Renal cortical epithelial cell (primary cell): ENCODE results near the gene KPNA5. TPM values are rescaled to one million over a fixed set of nuclear protein-coding genes. Genes with fewer than 3 reads are reported as not detected.
"Not testable (repeated sequence)": the region's sequence is repeated elsewhere in the genome, so short reads cannot be mapped to it uniquely, and the experiment has no call there.

Experiments
- DNase-seq: peaks from one replicate; pipeline ENCODE4 v3.0.0-alpha.2; 2011; ENCODE audit warnings: low read depth
- total RNA-seq: library from RNA; depleted of rRNA; stranded (reverse); fragments of >200 nt; gene quantifications from 2 replicates; pipeline ENCODE4 v1.2.3, GENCODE V29; 2014

KPNA5 gene
- 11.9 and 14.8 TPM in 2 replicates for total RNA-seq

DNA sequence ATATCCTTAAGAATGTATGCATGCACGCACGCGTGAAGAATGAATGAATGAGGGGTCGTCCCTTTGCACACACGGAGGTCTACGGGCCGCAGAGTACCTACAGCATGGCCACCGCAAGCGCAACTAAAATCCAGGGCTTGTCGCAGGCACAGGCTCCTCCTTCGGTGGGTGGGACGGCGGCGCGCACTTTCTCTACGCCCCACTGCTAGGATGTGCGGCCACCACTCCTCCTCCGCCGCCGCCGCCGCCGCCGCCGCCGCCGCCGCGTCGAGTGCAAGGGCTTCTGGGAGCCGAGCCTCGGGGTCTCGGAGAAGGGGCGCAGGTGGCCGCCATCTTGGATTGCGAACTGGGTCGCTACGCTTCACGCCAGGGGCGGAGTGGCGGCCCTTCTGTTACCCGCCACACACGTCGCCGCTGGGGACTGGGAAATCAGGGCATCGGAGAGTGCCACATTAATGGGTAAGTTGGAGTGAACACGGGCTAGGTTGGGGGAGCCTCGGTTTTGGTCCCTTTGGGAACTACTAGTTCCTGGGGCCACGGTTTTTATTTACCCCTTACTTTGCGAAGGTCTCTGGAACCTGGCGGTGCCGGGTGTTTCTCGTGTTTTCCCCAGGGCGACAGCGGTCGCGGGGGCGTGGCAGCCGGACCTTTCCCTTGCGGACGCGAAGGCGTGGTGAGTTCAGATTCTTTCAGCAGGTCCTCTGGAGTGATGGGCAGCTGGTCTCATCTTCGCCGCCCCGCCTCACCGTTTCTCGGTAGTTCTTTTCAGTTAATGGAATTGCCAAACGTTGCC, at the start of gene KPNA5:
KPNA5 (plus strand) TSS at position 332 of the 793 bp plus-strand sequence; CDS start at position 456, 124 bp downstream.
- peak; percentile 71 for DNase-seq

DNA sequence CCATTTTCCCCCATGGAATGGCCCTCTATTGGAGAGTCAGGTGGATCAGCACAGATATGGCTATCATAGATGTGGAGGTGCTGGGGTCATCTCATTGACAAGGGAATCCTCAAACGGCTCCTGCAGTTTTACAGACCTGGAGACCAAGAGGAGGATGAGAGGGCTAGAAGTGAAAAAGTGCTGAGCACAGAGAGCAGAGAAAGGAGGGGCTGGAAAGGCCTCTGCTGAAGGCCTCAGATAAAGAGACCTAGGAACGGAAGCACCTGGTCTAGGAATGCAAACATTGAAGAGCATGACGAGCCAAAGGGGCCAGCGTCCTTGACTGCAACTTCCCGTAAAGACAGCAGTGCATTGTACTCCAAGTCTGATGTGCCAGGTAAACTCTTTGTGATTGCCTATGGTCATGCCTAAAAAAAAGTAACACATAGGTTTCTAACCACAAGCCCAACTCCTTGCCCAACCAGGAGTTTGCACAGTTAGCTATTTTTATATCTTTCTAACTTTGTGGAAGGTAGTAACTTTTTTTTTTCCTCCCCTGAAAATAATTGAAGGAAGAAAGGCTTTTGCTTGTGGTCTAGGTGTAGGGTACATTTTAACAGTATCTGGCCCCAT, 49.5 kb upstream of the KPNA5 start:
- no peak for DNase-seq

DNA sequence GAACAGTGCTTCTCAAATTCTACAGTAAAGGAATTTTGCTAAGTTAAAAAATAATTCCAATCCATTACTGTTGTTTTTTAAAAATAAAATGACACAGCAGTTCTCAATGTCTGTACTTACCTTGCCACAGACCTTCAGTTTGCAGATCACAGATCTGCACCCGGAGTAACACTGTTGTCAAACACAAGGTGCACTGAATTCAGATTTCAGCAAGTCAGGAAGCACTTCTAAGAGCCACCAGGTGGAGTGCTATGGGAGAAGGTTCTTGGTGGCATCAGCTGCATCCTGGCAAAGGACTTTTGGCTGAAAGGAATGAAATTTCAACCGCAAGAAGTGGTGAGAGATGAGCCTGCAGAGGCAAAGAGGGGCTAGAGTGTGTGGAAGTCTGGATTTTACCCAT, 47.3 kb upstream of the KPNA5 start:
- no peak for DNase-seq

DNA sequence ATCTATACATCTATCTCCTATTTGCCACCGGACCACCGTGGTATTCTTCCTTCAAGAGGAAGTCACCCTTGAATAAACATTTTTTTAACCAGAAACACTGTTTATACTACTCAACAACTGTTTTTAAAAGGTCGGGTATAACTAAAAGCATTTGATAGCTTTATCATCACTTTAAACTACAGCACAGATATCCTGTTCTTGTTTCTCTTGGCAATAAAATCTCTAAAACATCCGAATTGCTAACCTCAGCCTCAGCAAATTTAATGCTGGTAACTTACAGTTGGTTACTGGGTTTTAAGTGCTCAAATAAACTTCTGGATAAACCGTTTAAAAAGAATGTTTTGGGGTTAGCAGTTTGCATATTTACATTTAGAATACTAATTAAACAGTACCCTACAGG, 32.9 kb upstream of the KPNA5 start:
- DNase-seq: no peak

DNA sequence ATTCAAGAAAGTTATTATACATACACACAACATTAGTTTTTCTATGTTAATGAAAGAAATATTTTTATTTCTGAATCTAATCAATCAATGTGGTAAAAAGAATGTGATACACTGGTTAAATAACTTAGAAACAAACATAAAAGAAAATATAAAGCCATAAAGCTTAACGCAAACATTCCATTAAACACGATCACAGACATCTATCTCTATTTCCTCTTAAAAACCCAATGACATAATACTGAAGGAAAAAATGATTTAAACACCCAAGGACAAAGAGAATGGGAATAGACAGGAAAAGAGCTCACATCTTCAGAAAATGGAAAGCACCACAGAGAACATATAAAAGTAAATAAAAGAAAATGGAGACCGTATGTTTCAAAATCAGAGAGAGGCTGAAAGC, 31.9 kb upstream of the KPNA5 start:
- DNase-seq: no peak

DNA sequence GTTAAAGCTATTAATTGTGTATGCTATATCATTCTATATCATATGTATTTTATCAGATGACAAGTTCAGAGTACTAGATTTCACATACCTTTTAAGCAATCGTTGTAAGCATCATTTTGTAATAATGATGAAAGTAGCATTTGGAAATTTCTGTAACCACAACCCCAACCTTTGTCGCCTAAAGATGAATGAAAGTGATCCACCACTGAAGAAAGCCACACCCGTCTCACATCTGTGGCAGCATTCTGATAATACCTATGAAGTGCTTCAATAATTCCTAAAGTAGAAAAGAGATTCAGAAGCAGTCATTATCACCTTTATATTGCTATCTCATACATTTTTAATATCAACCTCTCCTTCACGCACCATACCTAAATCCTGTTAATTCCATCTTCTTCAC, 29.1 kb upstream of the KPNA5 start:
- no peak for DNase-seq

DNA sequence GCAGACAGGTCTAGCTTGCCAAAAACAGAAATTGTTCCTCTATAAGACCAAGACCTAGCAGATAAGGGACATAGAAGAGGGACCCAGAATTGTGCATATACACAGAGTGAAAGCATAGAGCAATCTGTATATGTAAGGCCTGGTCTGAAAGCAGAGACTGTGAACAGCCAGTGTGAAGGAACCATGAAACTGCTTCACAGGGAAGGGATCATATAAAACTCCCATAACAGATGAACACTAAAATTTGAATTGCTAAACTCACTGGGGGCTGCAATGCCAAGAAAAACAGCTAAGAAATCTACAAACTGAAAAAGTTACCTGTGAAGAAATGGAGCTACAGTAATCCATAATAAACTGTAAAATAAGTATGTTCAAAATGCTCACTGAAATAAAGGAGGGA, 19.4 kb upstream of the KPNA5 start:
- no peak for DNase-seq

DNA sequence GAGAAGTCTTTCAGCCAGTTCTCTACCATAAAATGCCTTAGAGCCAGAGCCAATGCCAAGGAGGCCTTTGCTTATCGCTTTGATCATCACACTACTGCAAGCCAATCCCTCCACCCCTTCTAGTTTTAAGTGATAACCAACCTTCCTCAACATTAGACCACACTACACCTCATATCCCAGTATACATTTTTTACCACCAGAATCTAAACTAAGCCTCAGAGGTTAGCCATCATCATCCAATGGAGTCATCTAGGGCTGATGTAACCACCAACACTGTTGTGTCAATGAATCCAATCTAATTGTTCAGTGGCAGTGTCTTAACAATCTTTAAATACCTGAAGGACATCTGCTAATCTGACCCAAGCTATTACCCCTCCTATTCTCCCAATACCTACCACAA, 18.8 kb upstream of the KPNA5 start:
- DNase-seq: no peak

DNA sequence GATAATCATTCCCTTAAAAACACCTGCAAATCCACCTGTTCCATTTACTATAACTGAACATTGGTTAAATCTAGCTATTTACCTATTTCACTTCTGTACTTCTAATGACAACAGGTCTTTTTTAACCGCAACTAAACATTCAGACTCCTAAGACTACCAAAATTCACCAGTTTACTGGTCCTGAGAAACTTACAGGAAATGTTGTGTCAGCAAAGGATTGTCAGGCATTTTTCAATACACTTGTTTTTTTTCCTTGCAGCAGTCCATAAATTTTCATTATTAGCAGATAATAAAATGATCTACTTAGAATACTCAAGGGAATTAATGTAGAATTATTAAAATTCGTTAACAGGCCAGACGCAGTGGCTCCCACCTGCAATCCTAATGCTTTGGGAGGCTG, 17.7 kb upstream of the KPNA5 start:
- no peak for DNase-seq

DNA sequence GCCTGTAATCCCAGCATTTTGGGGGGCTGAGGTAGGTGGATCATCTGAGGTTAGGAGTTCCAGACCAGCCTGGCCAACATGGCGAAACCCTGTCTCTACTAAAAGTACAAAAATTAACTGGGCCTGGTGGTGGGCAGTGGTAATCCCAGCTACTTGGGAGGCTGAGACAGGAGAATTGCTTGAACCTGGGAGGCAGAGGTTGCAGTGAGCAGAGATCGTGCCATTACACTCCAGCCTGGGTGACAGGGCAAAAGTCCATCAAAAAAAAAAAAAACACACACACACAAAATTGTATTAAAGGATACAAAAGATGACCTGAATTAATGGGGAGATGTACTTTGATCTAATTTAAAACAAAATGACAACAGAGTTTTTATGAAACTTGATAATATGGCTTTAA, 16.8 kb upstream of the KPNA5 start:
- DNase-seq: not testable (repeated sequence)

DNA sequence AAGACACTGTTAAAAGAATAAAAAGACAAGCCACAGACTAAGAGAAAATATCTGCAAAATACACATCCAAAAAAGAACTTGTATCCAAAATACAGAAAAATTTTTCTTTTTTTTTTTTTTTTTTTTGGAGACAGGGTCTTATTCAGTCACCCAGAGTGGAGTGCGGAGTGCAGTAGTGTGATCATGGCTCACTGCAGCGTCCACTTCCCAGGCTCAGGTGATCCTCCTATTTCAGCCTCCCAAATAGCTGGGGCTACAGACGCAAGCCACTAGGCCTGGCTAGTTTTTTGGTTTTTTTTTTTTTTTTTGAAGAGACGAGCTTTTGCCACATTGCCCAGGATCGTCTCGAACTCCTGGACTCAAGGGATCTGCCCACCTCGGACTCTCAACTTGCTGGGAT, 15.5 kb upstream of the KPNA5 start:
- DNase-seq: no peak

DNA sequence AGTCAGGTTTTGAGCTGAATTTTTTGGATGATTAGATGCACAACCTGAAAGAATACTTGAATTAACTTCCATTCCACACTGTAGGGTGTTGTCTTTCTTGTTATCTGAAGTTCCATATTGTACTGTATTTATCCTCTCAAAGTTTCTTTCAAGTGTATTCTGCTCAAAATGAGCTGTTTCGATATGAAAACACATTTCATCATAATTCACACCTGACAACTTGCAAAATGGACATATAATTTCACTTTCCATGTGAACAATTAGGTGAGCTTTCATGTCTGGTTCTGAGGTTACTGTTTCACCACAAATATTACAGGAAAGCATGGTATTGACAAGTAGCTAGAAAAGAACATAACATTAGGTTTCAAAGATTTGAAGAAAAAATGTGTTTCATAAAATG, 14.1 kb upstream of the KPNA5 start:
- DNase-seq: no peak

DNA sequence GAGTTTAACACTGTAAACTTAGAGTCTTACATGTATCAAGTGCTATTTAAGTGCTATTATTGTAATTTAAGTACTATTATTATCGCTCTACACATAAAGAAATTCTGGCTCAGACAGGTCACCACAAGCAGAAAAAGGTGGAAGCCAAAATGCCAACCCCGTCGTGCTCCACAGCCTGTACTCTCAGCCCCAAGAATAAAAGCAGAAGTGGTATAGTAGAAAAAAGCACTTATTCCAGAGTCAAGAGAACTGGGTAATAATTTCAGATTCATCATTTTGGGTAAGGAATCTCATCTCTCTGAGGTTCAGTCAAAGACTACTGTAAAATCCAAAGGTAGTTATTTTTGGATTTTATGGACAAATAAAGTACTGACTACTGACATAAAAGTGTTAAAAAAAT, 13.4 kb upstream of the KPNA5 start:
- no peak for DNase-seq

DNA sequence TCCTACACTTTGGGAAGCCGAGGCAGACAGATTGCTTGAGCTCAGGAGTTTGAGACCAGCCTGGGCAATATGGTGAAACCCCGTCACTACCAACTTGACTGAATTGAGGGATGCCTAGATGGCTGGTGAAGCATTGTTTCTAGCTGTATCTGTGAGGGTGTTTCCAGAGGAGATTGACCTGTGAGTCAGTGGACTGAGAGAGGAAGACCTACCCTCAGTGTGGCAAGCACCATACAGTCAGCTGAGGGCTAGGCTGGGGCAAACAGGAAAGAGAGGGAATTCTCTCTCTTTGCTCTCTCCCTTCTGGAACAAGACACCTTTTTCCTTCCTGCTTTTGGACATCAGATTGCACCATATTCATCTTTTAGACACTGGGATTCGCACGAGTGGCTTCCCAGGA, 8.7 kb upstream of the KPNA5 start:
- peak; percentile 41 for DNase-seq

DNA sequence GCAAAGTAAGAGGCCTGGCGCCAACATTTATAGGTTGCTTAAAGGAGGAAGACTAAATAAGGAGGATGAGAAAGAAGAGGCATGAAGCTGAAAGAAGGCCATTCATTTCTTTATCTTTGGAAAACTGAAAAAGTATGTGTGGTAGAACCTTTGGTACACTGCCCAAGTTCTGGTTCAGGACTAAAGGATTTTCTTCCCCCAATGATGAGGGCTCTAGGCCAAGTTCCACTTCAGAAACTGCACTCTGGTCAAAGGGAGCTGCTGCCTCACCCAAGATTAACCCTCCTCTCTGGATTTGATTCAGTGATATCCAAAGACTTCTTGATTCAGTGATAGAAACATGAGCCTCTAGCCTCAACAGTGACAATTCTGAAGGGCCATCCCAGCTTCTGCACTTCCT, 5.0 kb upstream of the KPNA5 start:
- DNase-seq: no peak

DNA sequence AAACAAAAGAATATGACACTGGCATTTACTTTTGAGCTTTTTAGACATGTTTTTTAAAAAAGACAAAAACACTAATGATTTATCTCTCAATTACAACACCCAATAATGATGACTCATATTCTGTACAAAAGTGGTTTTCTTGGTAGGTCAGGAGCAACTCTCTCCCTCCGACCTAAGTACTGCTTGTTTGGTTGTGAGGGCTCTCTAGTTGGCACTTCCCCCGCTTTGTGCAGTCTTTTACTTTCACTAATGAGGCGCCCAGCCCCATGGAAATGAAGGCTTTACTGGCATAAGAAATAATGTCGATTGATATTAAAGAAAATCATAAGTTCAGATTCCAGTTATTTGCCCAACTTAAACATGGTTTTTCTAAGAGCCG, 1.3 kb downstream of the KPNA5 start:
- DNase-seq: peak; percentile 83

DNA sequence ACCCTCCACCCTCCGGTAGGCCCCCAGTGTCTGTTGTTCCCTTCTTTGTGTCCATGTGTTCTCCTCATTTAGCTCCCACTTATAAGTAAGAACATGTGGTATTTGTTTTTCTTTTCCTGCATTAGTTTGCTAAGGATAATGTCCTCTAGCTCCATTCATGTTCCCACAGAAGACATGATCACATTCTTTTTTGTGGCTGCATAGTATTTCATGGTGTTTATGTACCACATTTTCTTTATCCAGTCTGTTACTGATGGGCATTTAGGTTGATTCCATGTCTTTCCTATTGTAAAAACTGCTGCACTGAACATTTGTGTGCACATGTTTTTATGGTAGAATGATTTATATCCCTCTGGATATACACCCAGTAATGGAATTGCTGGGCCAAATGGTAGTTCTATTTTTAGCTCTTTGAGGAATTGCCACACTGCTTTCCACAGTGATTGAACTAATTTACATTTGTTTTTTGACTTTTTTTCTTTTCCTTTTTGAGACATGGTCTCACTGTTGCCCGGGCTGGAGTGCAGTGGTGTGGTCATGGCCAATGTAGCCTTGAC, 4.5 kb downstream of the KPNA5 start:
- no peak for DNase-seq

DNA sequence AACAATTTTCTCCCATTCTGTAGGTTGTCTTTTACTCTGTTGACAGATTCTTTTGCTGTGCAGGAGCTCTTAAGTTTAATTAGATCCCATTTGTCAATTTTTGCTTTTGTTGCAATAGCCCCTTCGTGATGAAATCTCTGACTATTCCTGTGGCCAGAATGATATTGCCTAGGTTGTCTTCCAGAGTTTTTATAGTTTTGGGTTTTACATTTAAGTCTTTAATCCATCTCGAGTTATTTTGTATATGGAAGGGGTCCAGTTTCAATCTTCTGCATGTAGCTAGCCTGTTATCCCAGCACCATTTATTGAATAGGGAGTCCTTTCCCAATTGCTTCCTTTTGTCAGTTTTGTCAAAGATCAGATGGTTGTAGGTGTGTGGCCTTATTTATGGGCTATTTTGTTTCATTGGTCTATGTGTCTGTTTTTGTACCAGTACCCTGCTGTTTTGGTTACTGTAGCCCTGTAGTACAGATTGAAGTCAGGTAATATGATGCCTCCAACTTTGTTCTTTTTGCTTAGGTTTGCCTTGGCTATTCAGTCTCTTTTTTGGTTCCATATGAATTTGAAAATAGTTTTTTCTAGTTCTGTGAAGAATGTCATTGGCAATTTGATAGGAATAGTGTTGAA, 5.6 kb downstream of the KPNA5 start:
- DNase-seq: not testable (repeated sequence)

DNA sequence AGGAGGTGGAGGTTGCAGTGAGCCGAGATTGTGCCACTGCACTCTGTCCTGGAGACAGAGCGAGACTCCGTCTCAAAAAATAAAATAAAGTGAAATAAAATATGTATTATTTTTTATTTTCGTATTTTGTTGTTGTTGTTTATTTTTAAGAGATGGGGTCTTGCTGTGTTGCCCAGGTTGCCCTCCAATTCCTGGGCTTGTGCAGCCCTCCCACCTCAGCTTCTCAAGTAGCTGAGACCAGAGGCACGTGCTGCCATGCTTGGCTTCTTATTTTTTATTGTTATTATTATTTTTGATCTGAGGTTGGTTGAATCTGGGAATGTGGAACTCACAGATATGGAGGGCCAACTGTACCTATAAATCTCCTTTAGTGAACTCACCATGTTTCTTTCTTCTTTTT, 10.1 kb downstream of the KPNA5 start:
- DNase-seq: no peak

DNA sequence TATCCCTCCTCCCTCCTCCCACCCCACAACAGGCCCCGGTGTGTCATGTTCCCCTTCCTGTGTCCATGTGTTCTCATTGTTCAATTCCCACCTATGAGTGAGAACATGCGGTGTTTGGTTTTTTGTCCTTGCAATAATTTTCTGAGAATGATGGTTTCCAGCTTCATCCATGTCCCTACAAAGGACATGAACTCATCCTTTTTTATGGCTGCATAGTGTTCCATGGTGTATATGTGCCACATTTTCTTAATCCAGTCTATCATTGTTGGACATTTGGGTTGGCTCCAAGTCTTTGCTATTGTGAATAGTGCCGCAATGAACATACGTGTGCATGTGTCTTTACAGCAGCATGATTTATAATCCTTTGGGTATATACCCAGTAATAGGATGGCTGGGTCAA, 11.9 kb downstream of the KPNA5 start:
- not testable (repeated sequence) for DNase-seq

DNA sequence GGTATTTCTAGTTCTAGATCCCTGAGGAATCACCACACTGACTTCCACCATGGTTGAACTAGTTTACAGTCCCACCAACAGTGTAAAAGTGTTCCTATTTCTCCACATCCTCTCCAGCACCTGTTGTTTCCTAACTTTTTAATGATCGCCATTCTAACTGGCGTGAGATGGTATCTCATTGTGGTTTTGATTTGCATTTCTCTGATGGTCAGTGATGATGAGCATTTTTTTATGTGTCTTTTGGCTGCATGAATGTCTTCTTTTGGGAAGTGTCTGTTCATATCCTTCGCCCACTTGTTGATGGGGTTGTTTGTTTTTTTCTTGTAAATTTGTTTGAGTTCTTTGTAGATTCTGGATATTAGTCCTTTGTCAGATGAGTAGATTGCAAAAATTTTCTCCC, 12.3 kb downstream of the KPNA5 start:
- not testable (repeated sequence) for DNase-seq

DNA sequence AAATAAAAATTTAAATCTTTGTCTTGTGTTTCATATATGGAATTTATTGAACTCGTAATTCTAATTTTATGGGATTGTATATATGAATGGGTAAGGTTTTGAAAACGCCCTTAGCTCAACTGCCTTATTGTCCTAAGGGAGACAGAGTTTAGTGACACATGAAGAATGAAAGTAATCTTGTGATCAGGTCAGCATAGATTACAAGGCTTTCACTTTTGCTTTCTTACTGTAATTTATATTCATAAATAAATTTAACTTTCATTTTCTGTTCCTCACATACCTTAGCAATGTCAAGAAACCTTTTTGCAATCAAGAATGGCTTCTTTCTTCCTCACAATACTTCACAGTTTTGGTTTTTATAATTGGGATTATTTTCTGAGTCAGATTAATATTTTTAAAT, 14.4 kb downstream of the KPNA5 start:
- DNase-seq: peak; percentile 7

DNA sequence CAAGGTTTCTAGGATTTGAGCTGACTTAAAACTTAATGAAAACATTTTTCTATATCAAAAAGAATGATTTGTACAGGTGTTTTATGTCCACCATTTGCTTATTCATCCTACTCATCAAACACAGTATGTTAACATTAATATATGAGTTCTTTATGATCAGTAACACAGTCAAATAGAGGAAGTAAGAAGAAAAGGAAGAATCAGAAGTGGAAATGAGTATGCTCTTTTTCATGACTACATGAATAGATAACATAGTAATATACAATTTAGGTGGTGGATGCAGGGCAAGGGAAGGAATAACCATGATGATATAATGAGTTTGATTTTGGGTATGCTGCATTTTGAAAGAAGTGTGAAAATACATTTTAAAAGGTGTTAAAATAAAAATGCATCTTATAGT, 16.5 kb downstream of the KPNA5 start:
- DNase-seq: no peak
